Measurements from ENCODE around the gene TMPRSS4.

DNA sequence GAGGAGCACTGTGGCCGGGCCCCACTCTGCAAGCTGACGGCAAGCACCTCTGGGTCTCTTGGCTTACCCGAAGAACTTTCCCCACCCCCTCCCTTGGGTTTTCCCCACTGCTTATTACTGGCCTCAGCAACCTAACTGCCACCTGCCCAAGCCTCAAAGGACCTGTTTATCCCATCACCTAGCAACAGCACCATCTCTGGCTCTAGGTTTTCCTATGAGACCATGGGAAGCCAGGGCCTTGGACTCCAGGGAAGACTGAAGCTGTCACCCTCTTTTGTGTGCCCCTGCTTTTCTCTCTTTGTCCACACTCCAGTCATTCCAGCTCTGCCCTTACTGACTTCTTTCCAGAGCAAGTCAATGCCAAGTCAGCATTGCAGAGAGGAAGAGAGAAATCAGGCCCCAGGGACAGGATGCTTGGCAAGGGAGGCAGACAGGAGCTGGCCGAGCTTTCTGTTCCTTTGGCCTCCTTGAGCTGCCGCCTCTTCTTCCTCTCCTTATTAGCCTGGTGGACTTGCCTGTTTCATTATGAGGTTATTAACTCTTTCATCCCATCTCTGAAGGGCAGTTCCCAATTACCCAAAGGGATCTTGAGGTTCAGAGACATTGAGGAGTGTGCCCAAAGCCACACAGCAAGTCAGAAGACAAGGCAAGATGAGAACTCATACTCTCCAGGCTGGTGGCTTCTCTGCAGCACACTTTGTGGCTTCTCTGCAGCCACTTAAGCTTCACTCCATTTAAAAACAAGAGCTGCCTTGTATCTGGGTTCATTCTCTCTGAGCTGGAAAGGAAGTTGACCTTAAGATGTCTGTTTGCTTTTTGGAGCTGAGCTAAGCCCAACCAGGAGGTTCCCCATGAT lies 10.3 kb downstream of the TMPRSS4 start, which contains the start of gene SMIM35:
- TF ChIP-seq CTCF (IDR thresholded peaks at IDR 0.05) = no peak
- no peak for TF ChIP-seq TCF7 (CRISPR knock-in tag; IDR thresholded peaks at IDR 0.05; ENCODE audit: low read depth)
- no peak for TF ChIP-seq ZNF512 (CRISPR knock-in tag; IDR thresholded peaks at IDR 0.05; ENCODE audit: borderline replicate concordance)
- TF ChIP-seq SP1 (CRISPR knock-in tag; conservative IDR thresholded peaks at IDR 0.05) = no peak
- no peak for TF ChIP-seq ETV6 (CRISPR knock-in tag; IDR thresholded peaks at IDR 0.05)
- TF ChIP-seq AR (CRISPR knock-in tag; IDR thresholded peaks at IDR 0.05) = no peak
- no peak for TF ChIP-seq CREB1 (CRISPR knock-in tag; IDR thresholded peaks at IDR 0.05)
- TF ChIP-seq, protein P1, sequence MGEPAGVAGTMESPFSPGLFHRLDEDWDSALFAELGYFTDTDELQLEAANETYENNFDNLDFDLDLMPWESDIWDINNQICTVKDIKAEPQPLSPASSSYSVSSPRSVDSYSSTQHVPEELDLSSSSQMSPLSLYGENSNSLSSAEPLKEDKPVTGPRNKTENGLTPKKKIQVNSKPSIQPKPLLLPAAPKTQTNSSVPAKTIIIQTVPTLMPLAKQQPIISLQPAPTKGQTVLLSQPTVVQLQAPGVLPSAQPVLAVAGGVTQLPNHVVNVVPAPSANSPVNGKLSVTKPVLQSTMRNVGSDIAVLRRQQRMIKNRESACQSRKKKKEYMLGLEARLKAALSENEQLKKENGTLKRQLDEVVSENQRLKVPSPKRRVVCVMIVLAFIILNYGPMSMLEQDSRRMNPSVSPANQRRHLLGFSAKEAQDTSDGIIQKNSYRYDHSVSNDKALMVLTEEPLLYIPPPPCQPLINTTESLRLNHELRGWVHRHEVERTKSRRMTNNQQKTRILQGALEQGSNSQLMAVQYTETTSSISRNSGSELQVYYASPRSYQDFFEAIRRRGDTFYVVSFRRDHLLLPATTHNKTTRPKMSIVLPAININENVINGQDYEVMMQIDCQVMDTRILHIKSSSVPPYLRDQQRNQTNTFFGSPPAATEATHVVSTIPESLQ (CRISPR knock-in tag; IDR thresholded peaks at IDR 0.05) = no peak
- no peak for TF ChIP-seq ZNF121 (CRISPR knock-in tag; IDR thresholded peaks at IDR 0.05)
- TF ChIP-seq, protein P2, sequence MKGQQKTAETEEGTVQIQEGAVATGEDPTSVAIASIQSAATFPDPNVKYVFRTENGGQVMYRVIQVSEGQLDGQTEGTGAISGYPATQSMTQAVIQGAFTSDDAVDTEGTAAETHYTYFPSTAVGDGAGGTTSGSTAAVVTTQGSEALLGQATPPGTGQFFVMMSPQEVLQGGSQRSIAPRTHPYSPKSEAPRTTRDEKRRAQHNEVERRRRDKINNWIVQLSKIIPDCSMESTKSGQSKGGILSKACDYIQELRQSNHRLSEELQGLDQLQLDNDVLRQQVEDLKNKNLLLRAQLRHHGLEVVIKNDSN (CRISPR knock-in tag; IDR thresholded peaks at IDR 0.05) = no peak
- no peak for TF ChIP-seq ATF3 (CRISPR knock-in tag; conservative IDR thresholded peaks at IDR 0.05)

Data from WTC11 (cell line).